NCI-H2227 (cell line): Measurements from ENCODE around the gene CTCFL.

ENCODE experiments used
- DNase-seq: peaks from one replicate; lab custom pipeline; 2025; ENCODE audit not compliant: unreplicated experiment; lab: John Stamatoyannopoulos, UW

The CTCFL gene, protein sequence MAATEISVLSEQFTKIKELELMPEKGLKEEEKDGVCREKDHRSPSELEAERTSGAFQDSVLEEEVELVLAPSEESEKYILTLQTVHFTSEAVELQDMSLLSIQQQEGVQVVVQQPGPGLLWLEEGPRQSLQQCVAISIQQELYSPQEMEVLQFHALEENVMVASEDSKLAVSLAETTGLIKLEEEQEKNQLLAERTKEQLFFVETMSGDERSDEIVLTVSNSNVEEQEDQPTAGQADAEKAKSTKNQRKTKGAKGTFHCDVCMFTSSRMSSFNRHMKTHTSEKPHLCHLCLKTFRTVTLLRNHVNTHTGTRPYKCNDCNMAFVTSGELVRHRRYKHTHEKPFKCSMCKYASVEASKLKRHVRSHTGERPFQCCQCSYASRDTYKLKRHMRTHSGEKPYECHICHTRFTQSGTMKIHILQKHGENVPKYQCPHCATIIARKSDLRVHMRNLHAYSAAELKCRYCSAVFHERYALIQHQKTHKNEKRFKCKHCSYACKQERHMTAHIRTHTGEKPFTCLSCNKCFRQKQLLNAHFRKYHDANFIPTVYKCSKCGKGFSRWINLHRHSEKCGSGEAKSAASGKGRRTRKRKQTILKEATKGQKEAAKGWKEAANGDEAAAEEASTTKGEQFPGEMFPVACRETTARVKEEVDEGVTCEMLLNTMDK

DNA sequence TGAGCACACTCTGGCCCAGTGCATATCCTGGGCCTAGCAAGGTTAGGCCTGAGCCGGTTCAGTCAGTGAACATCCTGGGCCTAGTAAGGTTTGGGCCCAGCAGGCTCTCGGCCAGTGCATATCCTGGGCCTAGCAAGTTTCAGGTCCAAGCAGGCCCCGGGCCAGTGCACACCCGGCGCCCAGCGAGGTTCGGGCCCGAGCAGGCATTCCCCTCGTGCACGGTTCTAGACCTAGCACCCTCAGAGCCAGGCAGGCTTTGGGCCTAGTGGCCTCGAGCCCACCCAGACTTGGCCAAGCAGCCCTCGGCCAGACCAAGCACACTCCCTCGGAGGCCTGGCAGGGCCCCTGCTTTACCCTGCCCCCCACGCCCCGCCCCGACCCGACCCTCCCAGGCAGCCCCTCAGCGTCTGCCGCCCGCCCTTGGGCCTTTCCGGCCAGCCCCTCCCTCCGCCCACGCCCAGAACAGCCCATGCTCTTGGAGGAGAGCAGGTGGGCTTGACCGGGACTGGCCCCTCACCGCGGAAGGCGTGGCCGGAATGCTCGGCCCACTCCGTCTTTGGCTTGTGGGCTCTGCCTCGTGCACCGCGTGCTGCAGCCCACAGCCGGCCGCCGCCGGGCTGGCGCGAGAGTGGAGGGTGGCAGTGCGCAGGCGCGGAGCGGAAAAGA, at the start of gene CTCFL:
TSS of gene CTCFL (minus strand) at position 630 of the 666 bp plus-strand sequence. CDS start 935 bp downstream, outside the sequence.
- no peak for DNase-seq

DNA sequence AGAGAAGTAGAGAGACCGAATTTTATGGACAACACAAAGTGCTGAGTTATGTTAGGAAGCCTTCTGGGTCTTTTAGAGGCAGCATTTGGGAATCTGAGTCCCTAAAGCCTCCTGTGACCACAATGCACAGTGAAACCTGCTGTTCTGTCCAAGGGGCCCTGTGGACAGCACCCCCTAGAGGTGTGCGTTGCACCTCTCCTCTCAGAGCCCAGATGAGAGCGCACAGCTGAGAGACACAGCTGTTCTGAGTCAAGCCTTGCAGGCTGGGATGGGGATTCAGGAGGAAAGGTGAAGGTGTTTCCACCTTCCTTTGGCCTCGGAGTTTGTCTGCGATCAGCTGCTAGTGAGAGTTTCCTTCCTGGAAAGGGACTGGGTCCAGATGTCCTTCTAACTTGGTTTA, 49.0 kb upstream of the CTCFL start:
- no peak for DNase-seq

DNA sequence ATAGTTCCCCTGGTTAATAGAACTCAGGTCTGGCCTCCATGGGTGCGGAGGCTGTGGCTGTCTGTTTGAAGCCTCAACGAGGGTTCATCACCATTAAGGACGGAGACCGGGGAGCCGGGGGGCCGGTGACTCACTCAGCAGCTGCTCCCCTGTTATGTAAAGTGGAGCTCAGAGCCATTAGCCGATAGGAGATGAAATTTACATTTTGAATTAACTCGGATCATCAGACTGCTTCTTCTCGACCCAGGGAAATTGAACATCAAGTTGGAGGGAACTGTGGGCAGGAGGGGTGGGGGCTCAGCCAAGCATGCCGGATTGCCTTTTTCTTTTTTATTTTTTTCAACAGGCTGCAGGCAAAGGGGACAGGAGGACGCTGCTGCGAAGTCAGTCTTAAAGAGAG, 48.3 kb upstream of the CTCFL start:
- DNase-seq, result no peak

DNA sequence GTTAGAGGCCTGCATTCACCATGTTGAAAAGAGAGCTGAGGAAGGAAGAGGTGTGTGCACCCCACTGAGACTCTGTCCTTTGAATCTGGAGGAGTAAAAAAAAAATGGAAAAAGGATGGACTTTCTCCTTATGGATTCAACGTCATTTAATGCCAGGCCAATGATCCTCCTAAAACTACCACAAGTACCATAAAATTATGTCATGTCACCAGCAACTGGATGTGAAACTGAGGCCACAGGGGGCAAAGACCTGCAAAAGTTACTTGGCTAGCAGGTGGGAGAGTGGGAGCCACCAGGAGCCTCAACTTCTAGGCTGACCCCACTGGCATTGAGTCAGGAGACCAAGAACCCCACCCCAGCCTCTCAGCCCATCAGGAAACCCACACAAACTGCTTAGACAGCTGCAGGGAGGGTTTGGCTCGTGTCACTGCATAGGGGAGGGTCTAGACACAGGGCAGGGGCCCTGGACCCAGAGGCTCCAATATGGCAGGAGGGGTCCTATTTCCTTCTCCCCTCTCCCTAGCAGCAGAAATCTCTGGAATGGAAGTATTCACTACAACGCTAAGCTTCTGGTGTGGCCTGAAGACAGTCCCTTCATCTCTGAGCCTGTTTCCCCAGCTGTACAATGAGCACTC, 47.0 kb upstream of the CTCFL start:
- no peak for DNase-seq

DNA sequence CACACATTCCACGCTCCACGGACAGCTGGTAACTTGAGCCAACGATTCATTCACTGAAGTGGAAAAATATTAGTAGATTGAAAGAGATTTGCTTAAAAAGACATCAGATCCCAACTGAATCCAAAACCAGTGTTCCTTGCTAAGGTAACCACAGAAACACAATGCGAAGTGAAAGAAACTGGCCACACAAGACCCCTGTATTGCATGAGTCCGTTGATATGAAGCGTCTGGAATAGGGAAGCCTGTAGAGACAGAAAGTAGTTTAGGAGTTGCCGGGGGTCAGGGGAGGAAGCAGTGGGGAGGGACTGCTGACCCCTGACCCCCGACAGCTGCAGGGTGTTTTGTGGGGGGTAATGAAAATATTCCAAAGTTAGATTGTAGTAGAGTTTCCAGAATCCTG, 46.0 kb upstream of the CTCFL start:
- DNase-seq, result no peak

DNA sequence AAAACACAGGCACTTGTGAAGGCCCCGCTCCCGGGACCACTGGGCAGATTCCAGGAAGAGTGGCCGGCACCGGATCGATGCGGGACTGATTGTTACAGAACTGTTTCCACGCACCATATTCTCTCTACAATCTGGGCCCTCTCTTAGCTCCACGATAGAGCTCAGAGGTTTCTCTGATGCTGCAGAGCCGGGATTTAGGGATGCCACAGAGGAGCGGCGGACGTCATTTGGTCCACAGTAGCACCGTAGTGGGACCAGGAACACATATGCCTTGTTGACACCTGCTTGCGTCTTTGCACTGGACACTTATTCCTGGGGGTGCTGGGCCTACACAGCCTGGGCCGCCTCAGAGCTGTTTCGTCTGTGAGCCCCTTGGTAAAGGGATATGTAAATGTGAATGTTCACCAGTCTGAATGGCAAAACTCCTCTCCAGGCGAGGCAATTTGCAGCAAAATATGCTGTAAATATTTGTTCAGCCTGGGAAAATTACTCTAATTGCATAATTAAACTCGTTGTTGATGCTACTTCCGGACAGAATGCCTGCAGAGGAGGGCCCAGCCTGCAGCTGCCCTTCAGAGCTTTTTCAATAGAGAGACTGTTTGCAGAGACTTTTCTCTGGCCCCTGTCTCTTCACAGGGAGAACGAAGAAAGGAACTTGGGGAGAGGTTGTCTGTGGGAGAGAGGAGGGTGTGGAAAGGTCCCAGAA, 45.4 kb upstream of the CTCFL start:
- DNase-seq, result no peak

DNA sequence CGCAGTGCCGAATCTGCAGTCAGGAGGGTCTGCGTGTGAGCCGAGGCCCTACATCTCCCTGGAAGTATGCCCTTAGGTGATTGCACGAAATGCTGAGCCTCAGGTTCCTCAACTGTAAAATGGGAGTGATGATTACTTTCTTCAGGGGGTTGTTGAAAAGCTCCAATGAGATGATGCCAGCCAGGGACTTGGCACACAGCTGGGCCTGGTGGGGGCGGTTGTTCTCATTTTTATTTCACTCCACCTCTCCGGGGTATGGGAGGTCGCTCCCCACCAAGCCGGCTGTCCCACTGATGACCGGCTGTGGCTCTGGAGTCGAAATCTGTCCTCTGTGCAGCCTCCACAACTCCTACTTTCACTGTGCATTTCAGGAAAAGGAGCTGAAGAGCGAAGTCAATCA, 44.0 kb upstream of the CTCFL start:
- no peak for DNase-seq

DNA sequence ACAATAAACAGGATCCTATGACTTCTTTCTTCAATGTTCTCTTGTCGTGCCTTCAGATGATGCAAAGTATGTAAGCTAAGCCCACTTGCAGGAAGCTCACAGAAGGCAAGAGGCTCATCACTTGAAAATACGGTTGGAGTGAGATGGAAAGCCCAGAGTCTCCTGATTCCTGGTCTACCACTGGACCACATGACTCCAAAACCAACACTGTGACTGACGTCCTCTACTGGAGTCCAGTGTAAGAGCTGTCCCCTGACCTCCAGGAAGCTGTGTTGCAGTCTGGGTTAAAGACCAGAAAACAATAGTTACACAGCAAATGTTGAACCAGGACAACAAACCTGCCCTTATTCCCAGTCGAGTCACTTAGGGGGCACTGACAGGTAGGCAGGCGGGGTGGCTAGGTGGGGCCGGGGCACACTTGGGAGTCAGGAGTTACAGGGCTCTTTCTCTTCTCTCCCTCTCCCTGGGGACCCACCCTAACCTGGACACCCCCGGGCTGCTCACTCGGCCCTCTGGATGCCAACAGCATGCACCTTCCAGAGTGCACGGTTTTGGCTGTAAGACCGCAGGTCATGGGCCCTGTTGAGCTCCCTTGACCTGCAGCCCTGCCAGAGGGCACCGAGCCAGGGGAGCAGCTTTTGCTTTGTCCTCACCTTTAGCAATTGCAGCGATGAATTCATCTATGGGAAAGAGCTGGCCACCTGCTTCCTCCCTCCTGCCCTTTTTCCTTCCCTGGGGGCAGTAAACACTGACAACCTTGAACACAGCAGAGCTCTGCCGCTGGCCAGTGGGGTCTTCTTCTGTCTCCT, 43.4 kb upstream of the CTCFL start:
- no peak for DNase-seq

DNA sequence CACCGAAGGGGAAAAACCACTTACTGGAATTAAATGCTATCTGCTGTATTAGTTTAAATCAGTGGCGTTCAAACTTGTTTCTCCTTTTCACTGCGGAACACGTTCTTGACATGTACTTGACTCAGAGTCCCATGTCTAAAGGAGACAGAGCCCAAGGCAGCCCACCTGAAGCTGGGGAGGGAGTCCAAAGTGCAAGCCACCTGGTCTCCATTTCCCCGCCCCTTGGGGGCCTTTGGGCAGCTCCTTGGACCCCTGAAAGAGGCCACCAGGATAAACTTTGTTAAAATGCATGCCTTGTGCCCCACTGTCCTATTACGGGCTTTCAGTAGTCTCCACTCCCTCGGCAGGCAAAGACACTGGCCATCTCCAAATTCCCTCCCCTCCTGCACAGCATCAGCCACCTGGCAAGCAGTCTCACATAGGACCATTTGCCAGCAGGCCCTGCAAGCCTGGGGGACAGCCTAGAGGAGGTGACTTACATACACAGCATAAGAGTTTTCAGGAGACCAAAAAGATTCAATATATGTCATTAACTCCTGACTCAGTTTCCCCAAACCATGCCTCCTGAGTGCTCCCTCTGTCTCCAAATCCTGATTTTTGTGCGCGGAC, 42.6 kb upstream of the CTCFL start:
- DNase-seq, result no peak

DNA sequence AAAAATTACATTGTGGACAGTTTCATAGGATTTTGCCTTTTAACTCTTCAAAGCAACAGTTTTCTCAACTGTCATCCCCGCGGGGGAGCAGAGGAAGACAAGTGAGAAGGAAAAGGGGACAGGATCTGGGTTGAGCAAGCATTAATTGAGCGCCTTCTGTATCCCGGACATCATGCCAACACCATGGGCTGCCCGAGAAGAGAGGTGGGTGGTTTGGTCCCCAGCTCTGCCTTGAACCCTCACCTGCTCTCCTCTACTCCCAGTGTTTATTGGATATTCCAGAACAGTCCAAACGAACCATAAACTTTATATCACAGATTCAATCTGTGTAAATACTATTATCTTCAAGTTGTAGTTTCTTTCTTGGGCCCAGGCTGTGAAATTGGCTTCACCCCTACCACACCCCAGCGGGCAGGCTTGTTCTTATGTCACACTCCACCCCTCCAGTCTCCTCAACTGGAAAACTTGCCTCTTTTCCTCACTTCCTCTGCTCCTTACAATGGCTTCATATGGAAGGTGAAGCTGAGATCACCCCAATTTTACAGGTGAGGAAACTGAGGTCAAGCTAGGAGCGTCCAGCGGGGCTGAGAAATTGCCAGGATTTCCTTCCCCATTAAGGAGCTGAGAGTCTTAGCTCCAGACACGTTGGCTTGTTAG, 42.0 kb upstream of the CTCFL start:
- no peak for DNase-seq

DNA sequence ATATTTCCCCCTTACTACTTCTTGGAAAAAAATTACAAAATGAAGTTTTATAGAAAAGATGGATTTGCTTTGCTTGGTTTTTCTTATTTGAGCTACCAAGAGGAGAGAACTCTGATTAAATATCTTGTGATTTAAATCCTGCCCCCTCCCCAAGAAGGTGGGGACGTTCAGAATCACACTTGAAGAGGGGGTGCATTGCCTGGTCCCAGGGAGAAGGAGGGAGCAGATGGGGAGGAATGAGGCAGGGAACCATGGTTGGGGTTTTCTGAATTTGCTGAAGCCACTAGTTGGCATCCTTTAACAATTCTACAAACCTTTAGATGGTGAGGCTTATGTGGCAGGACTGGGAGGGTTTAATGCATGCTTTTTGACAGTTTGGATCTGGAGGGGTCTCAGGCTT, 41.5 kb upstream of the CTCFL start:
- DNase-seq, result no peak

DNA sequence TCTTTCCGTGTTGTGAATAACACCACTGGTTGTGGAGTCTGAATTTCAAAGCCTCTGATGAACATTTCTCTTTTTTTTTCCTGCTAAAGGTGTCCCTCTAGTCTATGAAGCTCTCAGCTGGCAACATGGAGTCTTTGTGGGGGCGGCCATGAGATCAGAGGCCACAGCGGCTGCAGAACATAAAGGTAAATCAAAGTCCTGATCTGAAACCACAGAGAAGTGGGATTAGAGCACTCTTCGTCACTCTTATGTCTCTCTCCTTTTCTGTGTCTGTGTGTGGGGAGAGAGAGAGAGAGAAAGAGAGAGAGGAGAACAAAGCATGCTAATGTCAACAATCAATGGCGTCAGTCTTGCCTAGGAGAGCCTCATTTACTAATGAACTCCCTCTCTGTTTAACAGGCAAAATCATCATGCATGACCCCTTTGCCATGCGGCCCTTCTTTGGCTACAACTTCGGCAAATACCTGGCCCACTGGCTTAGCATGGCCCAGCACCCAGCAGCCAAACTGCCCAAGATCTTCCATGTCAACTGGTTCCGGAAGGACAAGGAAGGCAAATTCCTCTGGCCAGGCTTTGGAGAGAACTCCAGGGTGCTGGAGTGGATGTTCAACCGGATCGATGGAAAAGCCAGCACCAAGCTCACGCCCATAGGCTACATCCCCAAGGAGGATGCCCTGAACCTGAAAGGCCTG, 40.2 kb upstream of the CTCFL start:
- no peak for DNase-seq

DNA sequence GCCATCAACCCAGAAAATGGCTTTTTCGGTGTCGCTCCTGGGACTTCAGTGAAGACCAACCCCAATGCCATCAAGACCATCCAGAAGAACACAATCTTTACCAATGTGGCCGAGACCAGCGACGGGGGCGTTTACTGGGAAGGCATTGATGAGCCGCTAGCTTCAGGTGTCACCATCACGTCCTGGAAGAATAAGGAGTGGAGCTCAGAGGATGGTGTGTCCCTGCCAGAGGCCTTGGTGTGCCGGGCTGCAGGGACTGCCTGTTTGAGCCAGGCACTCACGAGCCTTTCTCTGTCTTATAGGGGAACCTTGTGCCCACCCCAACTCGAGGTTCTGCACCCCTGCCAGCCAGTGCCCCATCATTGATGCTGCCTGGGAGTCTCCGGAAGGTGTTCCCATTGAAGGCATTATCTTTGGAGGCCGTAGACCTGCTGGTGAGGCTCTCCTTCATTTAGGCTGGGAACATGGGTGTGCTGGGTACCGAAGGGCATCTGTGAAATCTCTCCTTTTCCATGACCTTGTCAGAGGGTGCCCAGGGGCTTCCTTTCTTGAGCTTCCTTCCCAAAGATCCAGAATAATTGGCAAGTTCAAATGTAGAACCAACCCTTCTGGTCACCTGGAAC, 39.4 kb upstream of the CTCFL start:
- no peak for DNase-seq

DNA sequence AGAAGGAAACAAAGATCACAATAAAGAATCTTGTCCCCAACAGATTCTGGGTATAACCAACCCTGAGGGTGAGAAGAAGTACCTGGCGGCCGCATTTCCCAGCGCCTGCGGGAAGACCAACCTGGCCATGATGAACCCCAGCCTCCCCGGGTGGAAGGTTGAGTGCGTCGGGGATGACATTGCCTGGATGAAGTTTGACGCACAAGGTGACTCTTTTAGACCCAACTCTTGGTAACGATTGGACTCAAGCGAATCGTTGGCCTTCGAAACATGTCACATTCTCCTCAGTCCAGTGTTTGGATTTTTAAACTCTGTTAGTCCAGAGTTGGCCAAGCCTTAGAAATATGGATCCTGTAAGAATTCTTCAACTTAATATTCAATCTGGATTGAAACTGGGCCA, 38.6 kb upstream of the CTCFL start:
- no peak for DNase-seq

DNA sequence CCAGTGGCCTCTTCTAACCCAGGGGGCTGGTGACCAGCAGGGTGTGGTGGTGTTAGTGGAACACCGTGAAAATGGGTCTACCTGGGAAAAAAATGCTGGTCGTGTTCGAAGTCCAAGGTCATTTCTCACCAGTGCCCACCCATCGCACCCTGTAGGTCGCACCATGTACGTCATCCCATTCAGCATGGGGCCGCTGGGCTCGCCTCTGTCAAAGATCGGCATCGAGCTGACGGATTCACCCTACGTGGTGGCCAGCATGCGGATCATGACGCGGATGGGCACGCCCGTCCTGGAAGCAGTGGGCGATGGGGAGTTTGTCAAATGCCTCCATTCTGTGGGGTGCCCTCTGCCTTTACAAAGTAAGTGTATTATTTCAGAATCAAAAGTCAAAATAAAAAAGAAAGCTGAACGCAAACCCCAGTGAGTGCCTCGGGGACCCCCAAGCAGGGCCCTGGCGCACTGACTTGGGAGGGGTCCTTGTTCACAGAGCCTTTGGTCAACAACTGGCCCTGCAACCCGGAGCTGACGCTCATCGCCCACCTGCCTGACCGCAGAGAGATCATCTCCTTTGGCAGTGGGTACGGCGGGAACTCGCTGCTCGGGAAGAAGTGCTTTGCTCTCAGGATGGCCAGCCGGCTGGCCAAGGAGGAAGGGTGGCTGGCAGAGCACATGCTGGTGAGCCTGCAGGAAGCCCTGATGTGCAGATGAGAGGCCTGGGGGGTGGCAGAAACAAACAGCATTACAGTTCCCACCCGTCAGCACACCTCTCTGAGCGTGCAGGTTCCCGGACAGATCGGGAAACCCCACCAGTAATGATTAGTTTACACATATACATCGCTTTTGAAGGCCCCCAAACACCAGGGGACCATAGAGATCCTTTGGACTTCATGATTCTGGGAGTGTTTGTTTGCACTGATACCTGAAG, 37.9 kb upstream of the CTCFL start:
- no peak for DNase-seq

DNA sequence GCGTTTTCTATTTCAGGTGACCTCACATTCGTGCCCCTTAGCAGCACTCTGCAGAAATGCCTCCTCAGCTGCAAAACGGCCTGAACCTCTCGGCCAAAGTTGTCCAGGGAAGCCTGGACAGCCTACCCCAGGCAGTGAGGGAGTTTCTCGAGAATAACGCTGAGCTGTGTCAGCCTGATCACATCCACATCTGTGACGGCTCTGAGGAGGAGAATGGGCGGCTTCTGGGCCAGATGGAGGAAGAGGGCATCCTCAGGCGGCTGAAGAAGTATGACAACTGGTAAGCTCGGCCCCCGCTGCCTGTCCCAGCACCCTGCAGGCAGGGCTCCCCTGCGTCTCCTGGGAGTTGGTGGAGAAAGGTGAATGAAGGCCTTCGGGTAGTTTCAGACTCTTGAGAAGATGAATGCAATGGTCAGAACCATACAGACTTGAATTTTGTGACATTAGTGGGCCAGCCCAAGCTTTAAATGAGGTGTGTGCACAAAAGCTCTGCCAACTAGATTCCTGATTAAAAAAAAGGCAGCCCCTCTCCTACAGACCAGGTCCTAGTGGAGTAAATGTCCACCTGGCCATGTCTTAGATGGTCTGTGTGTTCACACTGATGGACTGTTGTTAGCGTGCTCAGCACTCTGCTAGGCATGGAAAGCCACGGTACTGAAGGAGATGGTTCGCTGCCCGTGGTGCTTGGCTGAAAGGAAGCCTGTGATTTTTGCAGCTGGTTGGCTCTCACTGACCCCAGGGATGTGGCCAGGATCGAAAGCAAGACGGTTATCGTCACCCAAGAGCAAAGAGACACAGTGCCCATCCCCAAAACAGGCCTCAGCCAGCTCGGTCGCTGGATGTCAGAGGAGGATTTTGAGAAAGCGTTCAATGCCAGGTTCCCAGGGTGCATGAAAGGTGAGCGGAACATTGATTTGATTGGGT, 36.7 kb upstream of the CTCFL start:
- no peak for DNase-seq
